Keratinocyte (primary cell): Measurements from ENCODE around the gene CD69.

Experiments used
- EZH2 ChIP-seq: IDR thresholded peaks from one replicate; pipeline ENCODE4 v1.6.1; 2012; ENCODE audit warnings: inconsistent platforms, mild to moderate bottlenecking, low read length, moderate library complexity
- TF ChIP-seq, protein P1 (sequence below), 3 experiments: IDR thresholded peaks in 1 of 3; conservative IDR thresholded peaks in 1 of 3; optimal IDR thresholded peaks in 1 of 3; 2 replicates in 2 of 3; 3 replicates in 1 of 3; pipeline versions ENCODE3 to v1.5.1; 2011; ENCODE audit warnings: low read length in 3 of 3, mild to moderate bottlenecking in 3 of 3, moderate library complexity in 2 of 3, control low read depth in 1 of 3, inconsistent platforms in 1 of 3; ENCODE audit not compliant: insufficient read depth in 2 of 3; ENCODE audit errors: extremely low read depth in 1 of 3

GRCh38 chr12:9806714-9807113 is 46.0 kb upstream of the CD69 start:
- TF ChIP-seq, protein P1, sequence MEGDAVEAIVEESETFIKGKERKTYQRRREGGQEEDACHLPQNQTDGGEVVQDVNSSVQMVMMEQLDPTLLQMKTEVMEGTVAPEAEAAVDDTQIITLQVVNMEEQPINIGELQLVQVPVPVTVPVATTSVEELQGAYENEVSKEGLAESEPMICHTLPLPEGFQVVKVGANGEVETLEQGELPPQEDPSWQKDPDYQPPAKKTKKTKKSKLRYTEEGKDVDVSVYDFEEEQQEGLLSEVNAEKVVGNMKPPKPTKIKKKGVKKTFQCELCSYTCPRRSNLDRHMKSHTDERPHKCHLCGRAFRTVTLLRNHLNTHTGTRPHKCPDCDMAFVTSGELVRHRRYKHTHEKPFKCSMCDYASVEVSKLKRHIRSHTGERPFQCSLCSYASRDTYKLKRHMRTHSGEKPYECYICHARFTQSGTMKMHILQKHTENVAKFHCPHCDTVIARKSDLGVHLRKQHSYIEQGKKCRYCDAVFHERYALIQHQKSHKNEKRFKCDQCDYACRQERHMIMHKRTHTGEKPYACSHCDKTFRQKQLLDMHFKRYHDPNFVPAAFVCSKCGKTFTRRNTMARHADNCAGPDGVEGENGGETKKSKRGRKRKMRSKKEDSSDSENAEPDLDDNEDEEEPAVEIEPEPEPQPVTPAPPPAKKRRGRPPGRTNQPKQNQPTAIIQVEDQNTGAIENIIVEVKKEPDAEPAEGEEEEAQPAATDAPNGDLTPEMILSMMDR (optimal IDR thresholded peaks at IDR 0.05 in 1 of 3, IDR thresholded peaks at IDR 0.05 in 1 of 3, conservative IDR thresholded peaks at IDR 0.05 in 1 of 3; ENCODE audit: extremely low read depth in 1 of 3, insufficient read depth in 2 of 3, low read length in 3 of 3), result no peak
- no peak for TF ChIP-seq EZH2
